ENCODE data around the gene SCFD2. TPM values are rescaled to one million over a fixed set of nuclear protein-coding genes. Genes with fewer than 3 reads are reported as not detected.
"Not testable (repeated sequence)": the region's sequence is repeated elsewhere in the genome, so short reads cannot be mapped to it uniquely, and the experiment has no call there.

Gene SCFD2
- total and polyA plus RNA-seq, 4 donors = 5.2 to 28.7 (median 16.4) TPM

DNA sequence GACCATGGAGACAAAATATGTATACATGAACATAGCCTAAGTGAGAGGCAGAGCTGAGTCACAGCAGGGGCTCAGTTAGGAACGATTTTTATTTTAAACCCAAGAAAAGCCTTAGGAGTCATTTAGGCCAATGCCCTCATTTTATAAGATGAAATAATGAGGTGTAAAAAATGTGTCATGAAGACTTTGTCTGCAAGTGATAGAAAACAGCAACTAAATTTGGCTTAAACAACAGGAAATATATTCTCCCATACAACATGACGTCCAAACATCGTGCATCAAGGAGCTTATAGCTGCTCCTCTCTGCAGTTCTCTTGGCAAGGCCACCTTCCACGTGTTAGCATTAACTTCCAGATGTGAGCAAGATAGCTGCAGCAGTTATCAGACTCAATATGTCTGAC, 16.8 kb downstream of the SCFD2 start:
- peaks cover 0 to 3% (median 1%) of the 10 kb centered on the region in 4 donors for H3K36me3 ChIP-seq (ENCODE audit: control insufficient read depth in 4 of 4, insufficient read depth in 4 of 4, low read length in 4 of 4)
- no peak overlapping the region for H3K9ac ChIP-seq (ENCODE audit: insufficient read depth in 1 of 2, low read length in 2 of 2)
- peak; percentile 81 to 98 (median 97) for DNase-seq
- 80 to 86% methylated on average over 4 of the region's 4 CpGs for WGBS, 2 donors
- H3K9me3 ChIP-seq (ENCODE audit: control insufficient read depth in 4 of 4, insufficient read depth in 3 of 4, low read length in 3 of 4) = no peaks in the 10 kb centered on the region
- peaks cover 2 to 31% (median 6%) of the 10 kb centered on the region in 5 donors for H3K4me1 ChIP-seq (ENCODE audit: control insufficient read depth in 5 of 5, insufficient read depth in 5 of 5, low read length in 5 of 5)
- no peak overlapping the region for H3K27ac ChIP-seq (ENCODE audit: low read depth in 1 of 2, low read length in 1 of 2)
- TF ChIP-seq, protein P1, sequence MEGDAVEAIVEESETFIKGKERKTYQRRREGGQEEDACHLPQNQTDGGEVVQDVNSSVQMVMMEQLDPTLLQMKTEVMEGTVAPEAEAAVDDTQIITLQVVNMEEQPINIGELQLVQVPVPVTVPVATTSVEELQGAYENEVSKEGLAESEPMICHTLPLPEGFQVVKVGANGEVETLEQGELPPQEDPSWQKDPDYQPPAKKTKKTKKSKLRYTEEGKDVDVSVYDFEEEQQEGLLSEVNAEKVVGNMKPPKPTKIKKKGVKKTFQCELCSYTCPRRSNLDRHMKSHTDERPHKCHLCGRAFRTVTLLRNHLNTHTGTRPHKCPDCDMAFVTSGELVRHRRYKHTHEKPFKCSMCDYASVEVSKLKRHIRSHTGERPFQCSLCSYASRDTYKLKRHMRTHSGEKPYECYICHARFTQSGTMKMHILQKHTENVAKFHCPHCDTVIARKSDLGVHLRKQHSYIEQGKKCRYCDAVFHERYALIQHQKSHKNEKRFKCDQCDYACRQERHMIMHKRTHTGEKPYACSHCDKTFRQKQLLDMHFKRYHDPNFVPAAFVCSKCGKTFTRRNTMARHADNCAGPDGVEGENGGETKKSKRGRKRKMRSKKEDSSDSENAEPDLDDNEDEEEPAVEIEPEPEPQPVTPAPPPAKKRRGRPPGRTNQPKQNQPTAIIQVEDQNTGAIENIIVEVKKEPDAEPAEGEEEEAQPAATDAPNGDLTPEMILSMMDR (IDR thresholded peaks at IDR 0.05; ENCODE audit: control extremely low read depth, extremely low read depth) = no peak
- no peak overlapping the region for H3K4me3 ChIP-seq
- H3K27me3 ChIP-seq (ENCODE audit: control insufficient read depth in 3 of 3, insufficient read depth in 3 of 3, low read length in 2 of 3) = no peaks in the 10 kb centered on the region
- ATAC-seq (ENCODE audit: insufficient read depth, low FRiP score) = no peak

DNA sequence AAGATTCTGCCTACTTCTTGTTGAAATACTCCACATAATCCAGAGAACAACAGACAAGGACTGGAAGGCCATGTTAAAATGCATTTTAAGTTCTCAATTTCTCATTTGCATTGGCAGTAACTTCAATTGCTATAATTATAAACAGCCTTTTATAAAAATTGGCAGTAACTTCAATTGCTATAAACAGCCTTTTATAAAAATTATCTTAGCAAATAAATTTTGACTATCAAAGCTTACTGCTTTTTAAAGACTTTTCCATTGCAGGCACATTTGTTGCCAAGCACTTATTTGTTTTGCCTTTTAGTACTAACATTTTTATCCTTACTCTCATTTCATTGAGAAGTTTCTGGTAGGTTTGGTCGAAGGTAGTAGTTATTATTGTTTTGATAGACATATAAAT, 17.8 kb downstream of the SCFD2 start:
- Histone ChIP-seq H3K9ac (ENCODE audit: insufficient read depth in 1 of 2, low read length in 2 of 2) (no peak overlapping the region), H3K27me3 (ENCODE audit: control insufficient read depth in 3 of 3, insufficient read depth in 3 of 3, low read length in 2 of 3) (no peaks in the 10 kb centered on the region), H3K4me3 (no peak overlapping the region), H3K4me1 (ENCODE audit: control insufficient read depth in 5 of 5, insufficient read depth in 5 of 5, low read length in 5 of 5) (peaks cover 2 to 31% (median 6%) of the 10 kb centered on the region in 5 donors), H3K27ac (ENCODE audit: low read depth in 1 of 2, low read length in 1 of 2) (no peak overlapping the region), H3K9me3 (ENCODE audit: control insufficient read depth in 4 of 4, insufficient read depth in 3 of 4, low read length in 3 of 4) (no peaks in the 10 kb centered on the region), H3K36me3 (ENCODE audit: control insufficient read depth in 4 of 4, insufficient read depth in 4 of 4, low read length in 4 of 4) (peaks cover 0 to 2% (median under 1%) of the 10 kb centered on the region in 4 donors)
- 85 to 86% methylated on average over 1 of the region's 1 CpG for WGBS, 2 donors
- ATAC-seq (ENCODE audit: insufficient read depth, low FRiP score) (no peak), DNase-seq (peak in 2 of 3 donors; percentile 93 to 94)
- TF ChIP-seq, protein P1 (IDR thresholded peaks at IDR 0.05; ENCODE audit: control extremely low read depth, extremely low read depth) = no peak

- peaks cover 0 to 2% (median 0%) of the 10 kb centered on the region in 4 donors for H3K36me3 ChIP-seq (ENCODE audit: control insufficient read depth in 4 of 4, insufficient read depth in 4 of 4, low read length in 4 of 4)
- DNase-seq = peak; percentile 19 to 60 (median 52)
- H3K27me3 ChIP-seq (ENCODE audit: control insufficient read depth in 3 of 3, insufficient read depth in 3 of 3, low read length in 2 of 3) = no peaks in the 10 kb centered on the region
- no peaks in the 10 kb centered on the region for H3K9me3 ChIP-seq (ENCODE audit: control insufficient read depth in 4 of 4, insufficient read depth in 3 of 4, low read length in 3 of 4)
- no peak overlapping the region for H3K4me3 ChIP-seq
- TF ChIP-seq, protein P1 (IDR thresholded peaks at IDR 0.05; ENCODE audit: control extremely low read depth, extremely low read depth) = no peak
- H3K9ac ChIP-seq (ENCODE audit: insufficient read depth in 1 of 2, low read length in 2 of 2) = no peak overlapping the region
- H3K4me1 ChIP-seq (ENCODE audit: control insufficient read depth in 5 of 5, insufficient read depth in 5 of 5, low read length in 5 of 5) = peaks cover 2 to 31% (median 6%) of the 10 kb centered on the region in 5 donors
- ATAC-seq (ENCODE audit: insufficient read depth, low FRiP score) = peak; percentile 11
- H3K27ac ChIP-seq (ENCODE audit: low read depth in 1 of 2, low read length in 1 of 2) = no peak overlapping the region
- WGBS, 2 donors = 62 to 73% methylated on average over 5 of the region's 5 CpGs
Observed at GRCh38 chr4:53346920-53347852, 18.7 kb downstream of the SCFD2 start.

DNA sequence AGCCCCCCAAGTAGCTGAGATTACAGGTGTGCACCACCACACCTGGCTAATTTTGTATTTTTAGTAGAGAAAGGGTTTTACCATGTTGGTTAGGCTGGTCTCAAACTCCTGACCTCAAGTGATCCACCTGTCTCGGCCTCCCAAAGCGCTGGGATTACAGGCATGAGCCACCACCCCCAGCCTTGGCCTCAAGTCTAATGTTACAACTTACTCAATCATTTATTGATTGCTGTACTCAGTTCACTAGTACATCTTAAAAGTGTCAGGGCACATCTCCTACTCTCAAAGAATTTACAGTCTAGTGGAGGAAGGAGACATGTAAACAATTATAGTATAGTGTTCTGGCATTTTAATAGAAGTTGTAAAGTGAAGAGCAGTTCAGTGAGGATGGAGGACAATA, 19.5 kb downstream of the SCFD2 start:
- not testable (repeated sequence) for H3K27me3 ChIP-seq (ENCODE audit: control insufficient read depth in 3 of 3, insufficient read depth in 3 of 3, low read length in 2 of 3); DNase-seq; ATAC-seq (ENCODE audit: insufficient read depth, low FRiP score); H3K36me3 ChIP-seq (ENCODE audit: control insufficient read depth in 4 of 4, insufficient read depth in 4 of 4, low read length in 4 of 4); H3K4me3 ChIP-seq; H3K9ac ChIP-seq (ENCODE audit: insufficient read depth in 1 of 2, low read length in 2 of 2); H3K9me3 ChIP-seq (ENCODE audit: control insufficient read depth in 4 of 4, insufficient read depth in 3 of 4, low read length in 3 of 4); H3K27ac ChIP-seq (ENCODE audit: low read depth in 1 of 2, low read length in 1 of 2)
- peaks cover 2 to 31% (median 6%) of the 10 kb centered on the region in 5 donors for H3K4me1 ChIP-seq (ENCODE audit: control insufficient read depth in 5 of 5, insufficient read depth in 5 of 5, low read length in 5 of 5)
- 90 to 96% methylated on average over 2 of the region's 2 CpGs for WGBS, 2 donors

DNA sequence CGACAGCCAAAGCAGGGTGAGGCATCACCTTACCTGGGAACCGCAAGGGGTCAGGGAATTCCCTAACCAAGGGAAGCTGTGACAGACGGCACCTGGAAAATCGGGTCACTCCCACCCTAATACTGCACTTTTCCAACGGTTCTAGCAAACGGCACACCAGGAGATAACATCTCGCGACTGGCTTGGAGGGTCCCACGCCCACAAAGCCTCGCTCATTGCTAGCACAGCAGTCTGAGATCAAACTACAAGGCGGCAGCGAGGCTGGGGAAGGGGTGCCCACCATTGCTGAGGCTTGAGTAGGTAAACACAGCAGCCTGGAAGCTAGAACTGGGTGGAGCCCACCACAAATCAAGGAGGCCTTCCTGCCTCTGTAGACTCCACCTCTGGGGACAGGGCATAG, 25.7 kb downstream of the SCFD2 start:
- not testable (repeated sequence) for ATAC-seq (ENCODE audit: insufficient read depth, low FRiP score); H3K27me3 ChIP-seq (ENCODE audit: control insufficient read depth in 3 of 3, insufficient read depth in 3 of 3, low read length in 2 of 3); H3K27ac ChIP-seq (ENCODE audit: low read depth in 1 of 2, low read length in 1 of 2); DNase-seq; H3K36me3 ChIP-seq (ENCODE audit: control insufficient read depth in 4 of 4, insufficient read depth in 4 of 4, low read length in 4 of 4); H3K4me3 ChIP-seq; H3K9ac ChIP-seq (ENCODE audit: insufficient read depth in 1 of 2, low read length in 2 of 2); H3K4me1 ChIP-seq (ENCODE audit: control insufficient read depth in 5 of 5, insufficient read depth in 5 of 5, low read length in 5 of 5); H3K9me3 ChIP-seq (ENCODE audit: control insufficient read depth in 4 of 4, insufficient read depth in 3 of 4, low read length in 3 of 4)
- WGBS, 2 donors = 95 to 97% methylated on average over 12 of the region's 12 CpGs

GRCh38 chr4:53334916-53335315, 30.9 kb downstream of the SCFD2 start:
- 96 to 98% methylated on average over 6 of the region's 6 CpGs for WGBS, 2 donors
- DNase-seq; H3K27me3 ChIP-seq (ENCODE audit: control insufficient read depth in 3 of 3, insufficient read depth in 3 of 3, low read length in 2 of 3); H3K4me1 ChIP-seq (ENCODE audit: control insufficient read depth in 5 of 5, insufficient read depth in 5 of 5, low read length in 5 of 5); H3K9me3 ChIP-seq (ENCODE audit: control insufficient read depth in 4 of 4, insufficient read depth in 3 of 4, low read length in 3 of 4); H3K4me3 ChIP-seq; H3K27ac ChIP-seq (ENCODE audit: low read depth in 1 of 2, low read length in 1 of 2); H3K36me3 ChIP-seq (ENCODE audit: control insufficient read depth in 4 of 4, insufficient read depth in 4 of 4, low read length in 4 of 4); H3K9ac ChIP-seq (ENCODE audit: insufficient read depth in 1 of 2, low read length in 2 of 2); ATAC-seq (ENCODE audit: insufficient read depth, low FRiP score): not testable (repeated sequence)

Measured in lung (tissue), 12 donors.